MCF 10A (cell line): ENCODE data around the gene KMT2B. TPM values are rescaled to one million over a fixed set of nuclear protein-coding genes. Genes with fewer than 3 reads are reported as not detected.

Source experiments
- BruUV-seq: library from RNA; stranded (reverse); fragments of 400-500 nt; replicated peaks from 2 replicates; lab custom pipeline; 2021; lab: Mats Ljungman, UMichigan
- CTCF ChIA-PET: fragments of 300-600 bp; sonication (Branson Sonifier 250); formaldehyde crosslinking; extraction: SDS; loops from one replicate; lab custom pipeline; 2021; ENCODE audit warnings: antibody characterized with exemption, inconsistent platforms; lab: Yijun Ruan, JAX
- POLR2A ChIA-PET: fragments of 300-600, 350-650 bp; sonication (Branson Sonifier 250); formaldehyde crosslinking; extraction: SDS; loops from one replicate; lab custom pipeline; 2020; ENCODE audit warnings: antibody characterized with exemption, inconsistent platforms; lab: Yijun Ruan, JAX
- DNase-seq: peaks from one replicate; pipeline ENCODE4 v3.0.0-alpha.2; 2018; ENCODE audit not compliant: unreplicated experiment
- H3K27ac Mint-ChIP-seq: one replicate; pipeline ENCODE4 v1.8.0; 2022; ENCODE audit warnings: mild to moderate bottlenecking, low read depth, mixed read lengths; ENCODE audit not compliant: unreplicated experiment
- H3K27me3 Mint-ChIP-seq: one replicate; pipeline ENCODE4 v1.8.0; 2022; ENCODE audit warnings: mixed read lengths; ENCODE audit not compliant: insufficient read depth, unreplicated experiment
- H3K36me3 Mint-ChIP-seq: one replicate; pipeline ENCODE4 v1.8.0; 2022; ENCODE audit warnings: mild to moderate bottlenecking, moderate library complexity, mixed read lengths; ENCODE audit not compliant: insufficient read depth, unreplicated experiment
- H3K4me1 Mint-ChIP-seq: one replicate; pipeline ENCODE4 v1.8.0; 2022; ENCODE audit warnings: mixed read lengths; ENCODE audit not compliant: insufficient read depth, unreplicated experiment
- H3K4me3 Mint-ChIP-seq: one replicate; pipeline ENCODE4 v1.8.0; 2022; ENCODE audit warnings: mild to moderate bottlenecking, moderate library complexity, mixed read lengths; ENCODE audit not compliant: unreplicated experiment
- H3K9me3 Mint-ChIP-seq: one replicate; pipeline ENCODE4 v1.8.0; 2022; ENCODE audit warnings: mixed read lengths; ENCODE audit not compliant: unreplicated experiment
- CTCF ChIP-seq: fragments of 200-600 bp; IDR thresholded peaks from one replicate; pipeline ENCODE4 v1.8.0; 2022; ENCODE audit warnings: antibody characterized with exemption, mild to moderate bottlenecking; ENCODE audit not compliant: unreplicated experiment
- intact Hi-C: fragments of 100-400 bp; cut with micrococcal nuclease; formaldehyde crosslinking; loops from 2 replicates; pipeline ENCODE4 v1.14.1; 2022
- total RNA-seq: library from RNA; stranded (reverse); gene quantifications from 2 replicates; pipeline ENCODE4 v1.2.3, GENCODE V29; 2022

The KMT2B gene
- total RNA-seq, 1 experiment from 2014 or later: 36.0 TPM

- Mint-ChIP-seq H3K4me1 (peaks cover 20% of the 10 kb centered on the region), H3K36me3 (peaks cover 46% of the 10 kb centered on the region), H3K4me3 (peak overlapping the region; percentile 80), H3K27me3 (no peaks in the 10 kb centered on the region), H3K9me3 (no peaks in the 10 kb centered on the region), H3K27ac (peak overlapping the region; percentile 82)
- ChIA-PET CTCF (interaction anchor here (0.9 to 1.3 kb wide), 3 partner anchors 18 to 25 kb away, joined by 3 to 7 read pairs (median 4); partner anchors contain the start of genes PSENEN and U2AF1L4), POLR2A (interaction anchor here (1.1 to 1.8 kb wide), 3 partner anchors 17 to 26 kb away, joined by 4 to 9 read pairs (median 6); partner anchors contain the start of genes PSENEN and U2AF1L4)
- no TSS peak for BruUV-seq
- TF ChIP-seq CTCF: no peak
- no peak for DNase-seq
- intact Hi-C loops: no loop called here
Measured at GRCh38 chr19:35719402-35720162, 1.8 kb downstream of the KMT2B start.

- peaks cover 20% of the 10 kb centered on the region for H3K4me1 Mint-ChIP-seq
- no peak overlapping the region for H3K4me3 Mint-ChIP-seq
- H3K9me3 Mint-ChIP-seq: no peaks in the 10 kb centered on the region
- intact Hi-C loops: no loop called here
- ChIA-PET CTCF (interaction anchor here (1.3 kb wide), 1 partner anchor 18 kb away, joined by 4 read pairs; no protein-coding TSS in a partner anchor), POLR2A (interaction anchor here (1.0 to 1.8 kb wide), 2 partner anchors 16 to 20 kb away, joined by 4 to 5 read pairs; no protein-coding TSS in a partner anchor)
- peaks cover 48% of the 10 kb centered on the region for H3K36me3 Mint-ChIP-seq
- H3K27me3 Mint-ChIP-seq: no peaks in the 10 kb centered on the region
- BruUV-seq: no TSS peak
- TF ChIP-seq CTCF: no peak
- no peak overlapping the region for H3K27ac Mint-ChIP-seq
- no peak for DNase-seq
Measured at GRCh38 chr19:35720163-35720524, 2.3 kb downstream of the KMT2B start.

GRCh38 chr19:35720648-35721047, 2.8 kb downstream of the KMT2B start:
- peaks cover 53% of the 10 kb centered on the region for H3K36me3 Mint-ChIP-seq
- ChIA-PET CTCF (interaction anchor here (1.3 kb wide), 1 partner anchor 17 kb away, joined by 4 read pairs; no protein-coding TSS in a partner anchor), POLR2A (interaction anchor here (1.0 kb wide), 1 partner anchor 20 kb away, joined by 5 read pairs; no protein-coding TSS in a partner anchor)
- BruUV-seq: no TSS peak
- no peaks in the 10 kb centered on the region for H3K27me3 Mint-ChIP-seq
- H3K4me3 Mint-ChIP-seq: no peak overlapping the region
- no peaks in the 10 kb centered on the region for H3K9me3 Mint-ChIP-seq
- intact Hi-C loops: no loop called here
- DNase-seq: no peak
- no peak for TF ChIP-seq CTCF
- H3K27ac Mint-ChIP-seq: no peak overlapping the region
- H3K4me1 Mint-ChIP-seq: peaks cover 20% of the 10 kb centered on the region

- H3K4me3 Mint-ChIP-seq: no peak overlapping the region
- BruUV-seq: no TSS peak
- H3K4me1 Mint-ChIP-seq: peaks cover 15% of the 10 kb centered on the region
- intact Hi-C loops: no loop called here
- no peak for TF ChIP-seq CTCF
- no peak for DNase-seq
- H3K27ac Mint-ChIP-seq: no peak overlapping the region
- H3K27me3 Mint-ChIP-seq: no peaks in the 10 kb centered on the region
- ChIA-PET CTCF (interaction anchor here (0.7 kb wide), 1 partner anchor 174 kb away, joined by 3 read pairs; no protein-coding TSS in a partner anchor), POLR2A (no interaction called here)
- H3K36me3 Mint-ChIP-seq: peaks cover 60% of the 10 kb centered on the region
- H3K9me3 Mint-ChIP-seq: no peaks in the 10 kb centered on the region
Measured at GRCh38 chr19:35721374-35721773, 3.6 kb downstream of the KMT2B start.
